Naive thymus-derived CD4-positive, alpha-beta T cell (primary cell): Measurements from ENCODE around the gene LRRC3C. TPM values are rescaled to one million over a fixed set of nuclear protein-coding genes. Genes with fewer than 3 reads are reported as not detected.

Source experiments
- ATAC-seq: fragments of 150-1000 bp; cut with Tn5 transposase; 2 replicates; pipeline ENCODE4 v1.10.0; 2021; ENCODE audit warnings: mild to moderate bottlenecking, moderate library complexity
- CTCF ChIA-PET: fragments of 350-600 bp; sonication (Branson Sonifier 250); formaldehyde crosslinking; loops from one replicate; lab custom pipeline; 2021; ENCODE audit warnings: antibody characterized with exemption; lab: Charles Lee
- POLR2A ChIA-PET: fragments of 350-600 bp; sonication (Branson Sonifier 250); formaldehyde crosslinking; loops from one replicate; lab custom pipeline; 2021; ENCODE audit warnings: antibody characterized with exemption, inconsistent platforms; lab: Charles Lee
- DNase-seq, 9 donors: peaks; one replicate each; pipeline versions ENCODE4 v3.0.0 to v3.0.0-alpha.2; 2020 to 2022; ENCODE audit warnings: mixed read lengths in 1 of 9
- H3K27ac ChIP-seq: one replicate; pipeline ENCODE4 v1.7.0; 2013; ENCODE audit warnings: mild to moderate bottlenecking, low read depth, low read length, moderate library complexity
- H3K27me3 ChIP-seq, 2 donors: one replicate each; pipeline ENCODE4 v1.7.0; 2013; ENCODE audit warnings: low read length in 2 of 2, mild to moderate bottlenecking in 2 of 2, moderate library complexity in 2 of 2; ENCODE audit not compliant: control insufficient read depth in 2 of 2, insufficient read depth in 2 of 2
- H3K36me3 ChIP-seq, 3 experiments: 1 replicate in 2 of 3; 2 replicates in 1 of 3; pipeline ENCODE4 v1.7.0; 2013; ENCODE audit warnings: low read length in 3 of 3, mild to moderate bottlenecking in 3 of 3, moderate library complexity in 1 of 3; ENCODE audit not compliant: insufficient read depth in 3 of 3, control insufficient read depth in 2 of 3
- H3K4me1 ChIP-seq, 2 donors: one replicate each; pipeline ENCODE4 v1.7.0; 2013; ENCODE audit warnings: low read length in 2 of 2, mild to moderate bottlenecking in 2 of 2, moderate library complexity in 1 of 2; ENCODE audit not compliant: control insufficient read depth in 2 of 2, insufficient read depth in 2 of 2
- H3K4me3 ChIP-seq: 2 replicates; pipeline ENCODE4 v1.7.0; 2013; ENCODE audit warnings: mild to moderate bottlenecking, low read length
- H3K9me3 ChIP-seq, 3 experiments: 1 replicate in 2 of 3; 2 replicates in 1 of 3; pipeline ENCODE4 v1.7.0; 2013; ENCODE audit warnings: low read length in 3 of 3; ENCODE audit not compliant: control insufficient read depth in 2 of 3
- H3K27ac Mint-ChIP-seq, 9 donors: one replicate each; pipeline ENCODE4 v1.8.0; 2020 to 2022; ENCODE audit warnings: mixed read lengths in 9 of 9, mild to moderate bottlenecking in 8 of 9, moderate library complexity in 5 of 9, inconsistent platforms in 2 of 9
- H3K27me3 Mint-ChIP-seq, 5 donors: one replicate each; pipeline ENCODE4 v1.8.0; 2021 to 2022; ENCODE audit warnings: mixed read lengths in 5 of 5, mild to moderate bottlenecking in 1 of 5
- H3K36me3 Mint-ChIP-seq, 5 donors: one replicate each; pipeline ENCODE4 v1.8.0; 2020 to 2022; ENCODE audit warnings: mixed read lengths in 5 of 5, mild to moderate bottlenecking in 3 of 5, inconsistent platforms in 1 of 5
- H3K4me1 Mint-ChIP-seq, 7 donors: one replicate each; pipeline ENCODE4 v1.8.0; 2020 to 2022; ENCODE audit warnings: mixed read lengths in 7 of 7, mild to moderate bottlenecking in 3 of 7, inconsistent platforms in 1 of 7
- H3K4me3 Mint-ChIP-seq, 10 donors: one replicate each; pipeline ENCODE4 v1.8.0; 2020 to 2022; ENCODE audit warnings: mild to moderate bottlenecking in 10 of 10, mixed read lengths in 10 of 10, moderate library complexity in 6 of 10, inconsistent platforms in 2 of 10
- H3K9me3 Mint-ChIP-seq, 11 donors: one replicate each; pipeline ENCODE4 v1.8.0; 2020 to 2022; ENCODE audit warnings: mixed read lengths in 11 of 11, mild to moderate bottlenecking in 4 of 11, inconsistent platforms in 1 of 11, moderate library complexity in 1 of 11
- intact Hi-C, 2 donors: fragments of 100-400 bp; cut with micrococcal nuclease; formaldehyde crosslinking; loops; one replicate each; pipeline ENCODE4 v1.15.1; 2023
- polyA plus RNA-seq, 2 donors: library from polyadenylated mRNA; unstranded; fragments of 300-500 nt; fragmentation: Illumina TruSeq; gene quantifications; one replicate each; pipeline ENCODE4 v1.2.3, GENCODE V29; 2021
- total RNA-seq, 6 experiments: library from RNA in 5 of 6; stranded (reverse) in 5 of 6; gene quantifications; 1 replicate in 5 of 6; 2 replicates in 1 of 6; pipeline ENCODE4 v1.2.3 and lab custom pipeline; 2021 to 2026

The LRRC3C gene
- total and polyA plus RNA-seq, 7 experiments from 2014 or later: 0.27 TPM; not detected in 6

DNA sequence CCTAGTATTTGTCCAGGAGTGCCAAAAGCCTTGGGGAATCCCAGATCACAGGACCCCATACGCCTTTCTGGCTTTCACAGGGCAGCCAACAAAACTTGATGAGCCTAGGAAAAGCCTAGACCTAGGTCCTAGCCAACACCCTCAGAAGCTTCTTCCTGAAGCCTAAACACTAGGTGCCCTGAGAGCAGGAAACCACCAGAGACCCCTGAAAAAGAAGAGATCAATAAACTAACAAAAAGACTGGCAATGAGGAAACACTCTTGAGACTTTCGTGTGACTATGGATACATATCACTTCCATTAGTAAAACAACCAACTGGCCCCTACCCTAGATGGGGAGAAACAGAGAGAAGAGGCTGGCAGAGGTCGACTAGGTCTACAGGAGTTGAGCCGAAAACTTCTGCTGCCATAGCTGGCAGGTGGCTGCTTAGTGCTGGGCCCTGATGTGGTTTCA lies 1.4 kb upstream of the LRRC3C start:
- intact Hi-C loops: loop anchor here (1.0 to 5.0 kb wide), 12 partner anchors 9 to 465 kb away; partner anchors contain the start of genes STARD3 (in 2 of the 2), CDK12 (in 1 of the 2) and IKZF3 (in 1 of the 2)
- Histone ChIP-seq H3K4me3 (peak overlapping the region; percentile 82), H3K9me3 (no peaks in the 10 kb centered on the region), H3K36me3 (peaks cover 9 to 44% (median 15%) of the 10 kb centered on the region in 3 experiments), H3K27ac (peak overlapping the region; percentile 87), H3K4me1 (peaks cover 55 to 62% of the 10 kb centered on the region in 2 donors), H3K27me3 (no peaks in the 10 kb centered on the region)
- POLR2A ChIA-PET: interaction anchor here (0.6 to 2.5 kb wide), 27 partner anchors 8 to 1051 kb away, joined by 3 to 14 read pairs (median 3); partner anchors contain the start of genes MIEN1 and PSMD3
- H3K4me1 Mint-ChIP-seq: peaks cover 20 to 70% (median 58%) of the 10 kb centered on the region in 7 donors
- ATAC-seq: peak; percentile 71
- peaks cover 8 to 42% (median 21%) of the 10 kb centered on the region in 5 donors for H3K36me3 Mint-ChIP-seq
- H3K4me3 Mint-ChIP-seq: peak overlapping the region; percentile 90 to 98 (median 92)
- CTCF ChIA-PET: interaction anchor here (0.6 to 1.6 kb wide), 5 partner anchors 15 to 107 kb away, joined by 3 to 7 read pairs (median 3); partner anchors contain the start of gene PSMD3
- H3K27ac Mint-ChIP-seq: peak overlapping the region; percentile 85 to 97 (median 93)
- DNase-seq: no peak
- H3K9me3 Mint-ChIP-seq: no peaks in the 10 kb centered on the region
- no peaks in the 10 kb centered on the region for H3K27me3 Mint-ChIP-seq

DNA sequence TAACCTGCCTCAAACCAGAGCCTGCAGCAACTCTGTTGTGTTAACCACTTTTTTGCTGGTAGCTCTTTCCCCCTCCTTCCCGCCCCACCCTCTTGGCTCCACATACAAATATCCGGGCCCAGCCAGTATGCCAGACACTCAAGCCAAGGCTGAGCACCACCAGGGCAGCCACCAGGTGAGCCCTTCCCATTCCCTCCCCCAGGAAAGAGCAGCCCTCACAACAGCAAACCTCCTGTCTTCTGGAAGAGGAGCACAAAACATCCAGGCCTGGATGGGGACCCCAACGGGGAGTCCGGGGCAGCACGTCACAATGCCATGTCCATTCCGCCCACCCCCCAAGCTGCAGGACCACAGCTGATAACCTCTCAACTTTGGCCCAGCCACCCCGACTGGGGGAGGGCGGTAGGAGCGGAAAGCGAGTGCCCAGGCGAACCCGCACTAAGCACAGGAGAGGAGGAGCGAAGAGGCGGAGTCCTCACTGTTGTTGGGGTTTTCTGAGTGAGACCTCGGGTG lies 888 bp upstream of the LRRC3C start:
- intact Hi-C loops: loop anchor here (1.0 to 5.0 kb wide), 19 partner anchors 9 to 465 kb away; partner anchors contain the start of genes PSMD3 (in 2 of the 2), STARD3 (in 2 of the 2), CDK12 (in 1 of the 2) and IKZF3 (in 1 of the 2)
- POLR2A ChIA-PET: interaction anchor here (0.6 to 2.5 kb wide), 29 partner anchors 9 to 1051 kb away, joined by 3 to 14 read pairs (median 3); partner anchors contain the start of genes MIEN1 and PSMD3
- CTCF ChIA-PET: interaction anchor here (0.6 to 1.6 kb wide), 6 partner anchors 16 to 107 kb away, joined by 3 to 7 read pairs (median 3); partner anchors contain the start of gene PSMD3
- no peaks in the 10 kb centered on the region for H3K9me3 ChIP-seq
- DNase-seq: peak; percentile 26 to 82 (median 73)
- H3K27me3 ChIP-seq: no peaks in the 10 kb centered on the region
- peaks cover 54 to 57% of the 10 kb centered on the region in 2 donors for H3K4me1 ChIP-seq
- Mint-ChIP-seq H3K36me3 (peaks cover 8 to 37% (median 16%) of the 10 kb centered on the region in 5 donors), H3K9me3 (no peaks in the 10 kb centered on the region), H3K27ac (peak overlapping the region; percentile 85 to 97 (median 93)), H3K4me3 (peak overlapping the region; percentile 90 to 98 (median 92)), H3K27me3 (no peaks in the 10 kb centered on the region), H3K4me1 (peaks cover 20 to 65% (median 53%) of the 10 kb centered on the region in 7 donors)
- H3K4me3 ChIP-seq: peak overlapping the region; percentile 82
- H3K27ac ChIP-seq: peak overlapping the region; percentile 87
- peaks cover 5 to 39% (median 15%) of the 10 kb centered on the region in 3 experiments for H3K36me3 ChIP-seq
- ATAC-seq: peak; percentile 68

DNA sequence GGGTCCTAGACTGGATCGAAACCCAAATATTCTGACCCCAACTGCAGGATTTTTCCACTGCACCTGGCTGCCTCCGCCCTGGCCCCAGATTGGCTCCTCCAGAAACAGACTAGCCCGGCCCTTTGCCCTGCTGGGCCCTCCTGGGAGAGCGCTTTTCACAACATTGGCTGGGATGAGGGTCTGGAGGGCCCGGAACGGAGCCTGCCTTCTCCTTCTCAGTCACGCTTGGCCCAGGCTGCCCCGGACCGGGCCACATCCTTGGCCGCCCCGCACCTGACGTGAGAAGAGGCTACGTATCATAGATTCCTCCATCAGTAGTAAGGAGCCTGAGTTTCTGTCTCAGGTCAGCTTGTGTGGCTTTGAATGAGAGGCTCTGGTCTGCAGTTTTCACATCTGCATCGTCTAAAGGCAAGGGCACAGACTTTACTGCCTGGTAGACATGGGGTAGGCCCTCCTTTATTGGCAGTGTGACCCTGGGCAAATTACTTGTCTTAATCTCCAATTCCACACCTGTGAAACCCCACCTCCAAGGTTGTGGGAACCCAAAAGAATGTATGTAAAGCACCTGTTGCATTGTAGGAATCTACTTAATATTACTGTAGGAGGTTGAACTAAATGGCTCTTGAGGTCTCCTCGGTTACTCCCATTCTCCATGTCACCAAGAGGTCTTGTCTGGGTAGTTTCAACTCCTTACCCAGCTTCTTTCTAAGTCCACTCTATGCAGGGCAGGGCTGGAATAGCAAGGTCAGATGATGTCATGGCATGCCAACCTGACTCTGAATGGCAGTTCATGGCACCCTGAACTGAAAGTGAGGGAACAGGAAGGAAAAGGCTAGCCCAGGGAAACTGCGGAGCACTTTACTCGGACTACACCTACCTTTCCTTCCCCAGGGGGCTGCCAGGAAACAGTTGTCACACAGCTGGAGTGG lies 661 bp downstream of the LRRC3C start:
- DNase-seq (peak in 1 of 9 donors; percentile 47), ATAC-seq (no peak)
- Histone ChIP-seq H3K36me3 (peaks cover under 1 to 23% (median 3%) of the 10 kb centered on the region in 3 experiments), H3K9me3 (no peaks in the 10 kb centered on the region), H3K27ac (peak overlapping the region; percentile 87), H3K27me3 (no peaks in the 10 kb centered on the region), H3K4me1 (peaks cover 41% of the 10 kb centered on the region in 2 donors), H3K4me3 (peak overlapping the region; percentile 82)
- Mint-ChIP-seq H3K27ac (peak overlapping the region; percentile 74 to 94 (median 86)), H3K4me3 (peak overlapping the region; percentile 90 to 98 (median 92)), H3K36me3 (peaks cover 2 to 25% (median 7%) of the 10 kb centered on the region in 5 donors), H3K27me3 (no peaks in the 10 kb centered on the region), H3K4me1 (peaks cover 20 to 50% (median 38%) of the 10 kb centered on the region in 7 donors), H3K9me3 (no peaks in the 10 kb centered on the region)
- ChIA-PET POLR2A (interaction anchor here (0.6 to 2.5 kb wide), 8 partner anchors 15 to 198 kb away, joined by 3 to 13 read pairs (median 4); partner anchors contain the start of genes MIEN1, PSMD3 and ZPBP2), CTCF (interaction anchor here (1.0 to 1.6 kb wide), 2 partner anchors 25 to 52 kb away, joined by 3 to 7 read pairs; partner anchors contain the start of gene PSMD3)
- intact Hi-C loops: loop anchor here (1.0 to 5.0 kb wide), 14 partner anchors 15 to 305 kb away; partner anchors contain the start of genes PSMD3 (in 2 of the 2), STARD3 (in 2 of the 2), IKZF3 (in 1 of the 2) and MED24 (in 1 of the 2)

DNA sequence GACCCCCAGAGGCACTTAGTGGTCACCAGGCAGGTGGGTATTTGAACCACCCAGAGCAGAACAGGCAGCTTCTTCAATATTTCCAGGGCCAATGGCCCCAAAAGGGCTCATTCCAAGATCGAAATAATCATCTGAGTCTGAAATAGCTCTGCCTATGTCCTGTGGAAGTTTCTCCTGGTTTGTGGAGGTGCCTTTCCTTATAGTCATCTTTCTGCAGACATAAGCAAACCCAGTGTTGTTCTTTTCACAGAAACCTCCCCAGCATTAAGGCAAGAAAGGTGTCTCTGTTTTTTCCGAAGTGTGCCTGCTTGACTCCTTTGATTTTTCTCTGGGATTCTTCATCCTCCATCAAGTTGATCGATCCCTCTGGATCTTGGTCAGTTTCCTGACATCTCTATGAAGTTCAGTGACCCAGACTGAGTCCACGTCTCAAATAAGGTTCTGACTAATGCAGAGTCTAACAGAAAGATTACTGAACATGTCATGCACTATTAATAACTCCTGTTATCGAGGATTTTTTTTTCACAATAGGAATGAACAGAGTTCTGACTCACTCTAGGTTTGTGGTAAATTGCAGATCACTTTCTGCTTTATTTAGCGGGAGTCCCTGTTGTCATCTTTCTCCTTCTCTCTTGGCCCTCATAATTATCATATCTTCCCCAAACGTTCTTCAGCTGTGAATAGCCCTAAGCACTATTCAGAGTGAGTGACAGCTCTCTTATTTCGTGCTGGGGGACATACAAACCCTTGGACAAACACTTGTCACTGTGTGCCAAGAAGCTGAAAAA lies 1.5 kb downstream of the LRRC3C start:
- peak overlapping the region in 4 of 10 donors; percentile 15 to 48 (median 44) for H3K4me3 Mint-ChIP-seq
- peak overlapping the region in 1 of 9 donors; percentile 79 for H3K27ac Mint-ChIP-seq
- H3K36me3 Mint-ChIP-seq: peaks cover 0 to 19% (median 4%) of the 10 kb centered on the region in 5 donors
- H3K27ac ChIP-seq: no peak overlapping the region
- ATAC-seq (no peak), DNase-seq (no peak)
- peaks cover 32 to 33% of the 10 kb centered on the region in 2 donors for H3K4me1 ChIP-seq
- CTCF ChIA-PET: no interaction called here
- H3K27me3 ChIP-seq: no peaks in the 10 kb centered on the region
- POLR2A ChIA-PET: interaction anchor here (1.0 to 2.0 kb wide), 2 partner anchors 25 to 61 kb away, joined by 3 to 4 read pairs; partner anchors contain the start of gene ZPBP2
- peaks cover 0 to 15% (median 0%) of the 10 kb centered on the region in 3 experiments for H3K36me3 ChIP-seq
- intact Hi-C loops: loop anchor here in 1 of 2 donors (5.0 kb wide), 2 partner anchors 152 to 292 kb away; partner anchors contain the start of gene STARD3
- H3K9me3 Mint-ChIP-seq: no peaks in the 10 kb centered on the region
- H3K4me3 ChIP-seq: no peak overlapping the region
- no peaks in the 10 kb centered on the region for H3K9me3 ChIP-seq
- peaks cover 20 to 47% (median 30%) of the 10 kb centered on the region in 7 donors for H3K4me1 Mint-ChIP-seq
- H3K27me3 Mint-ChIP-seq: no peaks in the 10 kb centered on the region

DNA sequence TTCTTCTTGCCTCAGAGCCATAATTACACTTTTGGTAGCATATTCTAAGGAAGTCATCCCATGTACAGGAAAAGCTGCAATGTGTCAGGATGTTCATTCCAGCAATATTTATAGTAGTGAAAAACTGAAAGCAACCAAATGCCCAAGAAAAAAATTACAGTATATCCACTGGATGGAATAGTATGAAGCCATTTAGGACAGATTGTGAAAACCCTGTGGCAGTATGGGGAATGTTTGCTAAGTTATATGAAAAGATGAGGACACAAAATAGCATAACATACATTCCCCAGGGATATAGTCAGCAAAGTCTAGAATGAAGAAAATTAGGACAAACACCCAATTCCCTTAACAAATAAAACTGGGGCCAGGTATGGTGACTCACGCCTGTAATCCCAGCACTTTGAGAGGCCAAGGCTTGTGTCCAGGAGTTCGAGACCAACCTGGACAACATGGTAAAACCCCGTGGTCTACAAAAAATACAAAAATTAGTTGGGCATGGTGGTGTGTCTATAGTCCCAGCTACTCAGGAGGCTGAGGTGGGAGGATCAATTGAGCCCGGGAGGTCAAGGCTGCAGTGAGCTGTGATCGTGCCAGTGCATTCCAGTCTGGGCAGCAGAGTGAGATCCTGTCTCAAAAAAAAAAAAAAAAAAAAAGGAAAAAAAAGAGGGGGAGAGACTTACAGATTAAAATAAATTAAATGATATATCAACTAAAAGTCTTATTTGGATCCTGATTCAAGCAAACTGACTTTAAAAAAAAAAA lies 2.3 kb downstream of the LRRC3C start:
- peak overlapping the region in 3 of 10 donors; percentile 42 to 48 (median 45) for H3K4me3 Mint-ChIP-seq
- intact Hi-C loops: loop anchor here in 1 of 2 donors (5.0 kb wide), 2 partner anchors 153 to 293 kb away; partner anchors contain the start of gene STARD3
- ChIA-PET POLR2A (interaction anchor here (1.0 kb wide), 1 partner anchor 24 kb away, joined by 3 read pairs; no protein-coding TSS in a partner anchor), CTCF (no interaction called here)
- Histone ChIP-seq H3K27me3 (no peaks in the 10 kb centered on the region), H3K4me3 (no peak overlapping the region), H3K27ac (no peak overlapping the region), H3K9me3 (no peaks in the 10 kb centered on the region), H3K36me3 (peaks cover 0 to 9% (median 0%) of the 10 kb centered on the region in 3 experiments), H3K4me1 (peaks cover 24 to 25% of the 10 kb centered on the region in 2 donors)
- H3K27ac Mint-ChIP-seq: no peak overlapping the region
- ATAC-seq (no peak), DNase-seq (no peak)
- no peaks in the 10 kb centered on the region for H3K27me3 Mint-ChIP-seq
- H3K4me1 Mint-ChIP-seq: peaks cover 14 to 41% (median 22%) of the 10 kb centered on the region in 7 donors
- H3K9me3 Mint-ChIP-seq: no peaks in the 10 kb centered on the region
- H3K36me3 Mint-ChIP-seq: peaks cover 0 to 12% (median 0%) of the 10 kb centered on the region in 5 donors
